Heart right ventricle (tissue), 16 donors: ENCODE data around the gene FBXO38. TPM values are rescaled to one million over a fixed set of nuclear protein-coding genes. Genes with fewer than 3 reads are reported as not detected.

Experiments used
- ATAC-seq, 8 donors: fragments of 200-7000 bp; cut with Tn5 transposase; one replicate each; pipeline ENCODE4 v1.9.1; 2020; ENCODE audit warnings: mild to moderate bottlenecking in 8 of 8, moderate library complexity in 8 of 8, moderate number of reproducible peaks in 1 of 8
- DNase-seq, 2 donors: peaks; one replicate each; pipeline ENCODE4 v3.0.0-alpha.2; 2020
- H3K27ac ChIP-seq, 10 donors: fragments of 200-600 bp; sonication (generic) in 2 of 10; one replicate each; pipeline versions ENCODE4 v1.5.0 to v1.8.0; 2020 to 2022; ENCODE audit warnings: mild to moderate bottlenecking in 3 of 10
- H3K27me3 ChIP-seq, 7 donors: fragments of 200-600 bp; one replicate each; pipeline ENCODE4 v1.8.0; 2021 to 2022; ENCODE audit warnings: mild to moderate bottlenecking in 2 of 7
- H3K36me3 ChIP-seq, 9 donors: fragments of 200-600 bp; sonication (generic) in 1 of 9; one replicate each; pipeline versions ENCODE4 v1.5.0 to v1.8.0; 2020 to 2022; ENCODE audit warnings: mild to moderate bottlenecking in 2 of 9
- H3K4me1 ChIP-seq, 9 donors: fragments of 200-600 bp; sonication (generic) in 1 of 9; one replicate each; pipeline versions ENCODE4 v1.5.0 to v1.8.0; 2020 to 2022; ENCODE audit warnings: mild to moderate bottlenecking in 4 of 9
- H3K4me3 ChIP-seq, 10 donors: fragments of 200-600 bp; sonication (generic) in 2 of 10; one replicate each; pipeline versions ENCODE4 v1.5.0 to v1.8.0; 2020 to 2022; ENCODE audit warnings: mild to moderate bottlenecking in 7 of 10, moderate library complexity in 2 of 10
- H3K9me3 ChIP-seq, 11 donors: fragments of 200-600 bp in 10 of 11; sonication (generic) in 2 of 11; one replicate each; pipeline versions ENCODE4 v1.5.0 to v1.8.0; 2013 to 2022; ENCODE audit warnings: mild to moderate bottlenecking in 2 of 11, control low read depth in 1 of 11, moderate library complexity in 1 of 11
- WGBS, 2 donors: extraction: QIAGEN DNeasy Blood & Tissue Kit; methylation state at CpG; one replicate each; pipeline ENCODE4 v1.1.7; 2013; ENCODE audit warnings: inconsistent platforms in 1 of 2; 5-methylcytosine and 5-hydroxymethylcytosine counted together
- intact Hi-C, 10 donors: fragments of 100-400 bp; cut with DNase I; formaldehyde crosslinking; loops; one replicate each; pipeline versions ENCODE4 v1.11.1 to v1.14.2; 2022
- polyA plus RNA-seq, 2 donors: library from polyadenylated mRNA; stranded (reverse); fragments of 200-250 nt; gene quantifications; one replicate each; pipeline ENCODE4 v1.2.3, GENCODE V29; 2013
- total RNA-seq, 10 donors: library from RNA; stranded (reverse); fragmentation: NEBNext Ultra II Directional in 3 of 10; extraction: Animal tissue kit (Norgen Biotek cat#: 25700) in 3 of 10; gene quantifications; one replicate each; pipeline versions ENCODE4 v1.2.1 to v1.2.4, GENCODE V29; 2021 to 2023
- TF ChIP-seq, protein P1 (sequence below), 9 donors: fragments of 200-600 bp; sonication (generic) in 2 of 9; IDR thresholded peaks; one replicate each; pipeline versions ENCODE4 v1.5.0 to v1.8.0; 2021 to 2022; ENCODE audit warnings: antibody characterized with exemption in 9 of 9, mild to moderate bottlenecking in 5 of 9, moderate library complexity in 1 of 9
- donor health status: Arrhythmogenic right ventricular cardiomyopathy.
- donor health status: ischemic (EF 13 %, LVEDD 7.1; RV severe dilation, severe dysfunction).
- donor health status: healthy with polysubstance abuse.
- donor health status: DM: no; HTN: yes; CAD: no.
- donor health status: DM: no; HTN: no; CAD: no.
- donor health status: ischemic (EF 25% LVEDD 6.9; RV normal size, moderate dysfunction).
- donor health status: ischemic (EF 25% LVEDD 5.7; RV mildly dilated, moderate dysfunction).
- donor health status: healthy.
- donor health status: DM: yes; HTN: yes; CAD: no.
- donor health status: Ischemic cardiomyopathy.
- donor health status: ischemic (EF 35%, LVEDD 5.7; RV mildly dilated, moderate dysfunction).
- donor health status: nonischemic (EF 11% LVEDD 7.7; RV severe dilation, severe dysfunction).
- donor health status: DM: yes; HTN: yes; CAD: no.
- donor health status: PGD.
- donor health status: ischemic (EF 29% LVEDD 5.4; RV normal size, mild dysfunction).
- donor health status: nonischemic (EF 23%, LVEDD 6.1; RV moderate dilation, normal function).

Gene FBXO38
- total and polyA plus RNA-seq, 12 donors = 10.2 to 66.4 (median 46.6) TPM

DNA sequence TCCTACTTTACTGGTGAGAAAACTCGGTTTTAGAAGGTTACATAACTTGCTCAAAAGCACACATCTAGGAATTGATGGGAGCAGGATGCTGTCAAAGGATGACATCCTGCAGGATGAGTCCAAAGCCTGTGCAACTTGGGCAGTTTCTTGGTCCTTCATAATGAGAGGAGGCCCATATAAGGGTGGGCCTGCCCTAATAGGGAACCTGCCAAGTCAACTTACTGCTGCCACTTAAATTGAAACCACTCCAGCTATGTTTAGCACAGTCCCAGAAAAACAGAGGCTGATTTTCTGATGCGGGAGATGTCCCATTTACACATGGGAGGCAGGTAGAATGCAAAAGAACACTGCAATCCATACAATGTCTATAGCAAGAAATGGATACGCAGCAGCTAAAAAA, 61.8 kb downstream of the FBXO38 start:
- H3K4me1 ChIP-seq = peaks cover 0 to 28% (median 3%) of the 10 kb centered on the region in 9 donors
- TF ChIP-seq, protein P1, sequence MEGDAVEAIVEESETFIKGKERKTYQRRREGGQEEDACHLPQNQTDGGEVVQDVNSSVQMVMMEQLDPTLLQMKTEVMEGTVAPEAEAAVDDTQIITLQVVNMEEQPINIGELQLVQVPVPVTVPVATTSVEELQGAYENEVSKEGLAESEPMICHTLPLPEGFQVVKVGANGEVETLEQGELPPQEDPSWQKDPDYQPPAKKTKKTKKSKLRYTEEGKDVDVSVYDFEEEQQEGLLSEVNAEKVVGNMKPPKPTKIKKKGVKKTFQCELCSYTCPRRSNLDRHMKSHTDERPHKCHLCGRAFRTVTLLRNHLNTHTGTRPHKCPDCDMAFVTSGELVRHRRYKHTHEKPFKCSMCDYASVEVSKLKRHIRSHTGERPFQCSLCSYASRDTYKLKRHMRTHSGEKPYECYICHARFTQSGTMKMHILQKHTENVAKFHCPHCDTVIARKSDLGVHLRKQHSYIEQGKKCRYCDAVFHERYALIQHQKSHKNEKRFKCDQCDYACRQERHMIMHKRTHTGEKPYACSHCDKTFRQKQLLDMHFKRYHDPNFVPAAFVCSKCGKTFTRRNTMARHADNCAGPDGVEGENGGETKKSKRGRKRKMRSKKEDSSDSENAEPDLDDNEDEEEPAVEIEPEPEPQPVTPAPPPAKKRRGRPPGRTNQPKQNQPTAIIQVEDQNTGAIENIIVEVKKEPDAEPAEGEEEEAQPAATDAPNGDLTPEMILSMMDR (IDR thresholded peaks at IDR 0.05) = no peak

GRCh38 chr5:148446611-148447010, 62.9 kb downstream of the FBXO38 start:
- Histone ChIP-seq H3K27ac (peak overlapping the region in 1 of 10 donors; percentile 2), H3K27me3 (no peaks in the 10 kb centered on the region), H3K4me3 (no peak overlapping the region), H3K9me3 (no peaks in the 10 kb centered on the region), H3K36me3 (peaks cover 0 to 28% (median 12%) of the 10 kb centered on the region in 9 donors), H3K4me1 (peaks cover 0 to 28% (median 3%) of the 10 kb centered on the region in 9 donors)
- DNase-seq = no peak
- intact Hi-C loops = loop anchor here in 7 of 10 donors (5.0 to 10.0 kb wide), 6 partner anchors 152 to 668 kb away; no protein-coding TSS in a partner anchor
- TF ChIP-seq, protein P1 (IDR thresholded peaks at IDR 0.05) = no peak
- WGBS, 2 donors = 65 to 82% methylated on average over 2 of the region's 2 CpGs
- ATAC-seq = no peak

More for the DNA sequence above, 61.8 kb downstream of the FBXO38 start:
- intact Hi-C loops = loop anchor here in 7 of 10 donors (2.0 to 10.0 kb wide), 9 partner anchors 151 to 669 kb away; no protein-coding TSS in a partner anchor
- 62 to 81% methylated on average over 3 of the region's 3 CpGs for WGBS, 2 donors
- H3K4me3 ChIP-seq = no peak overlapping the region
- H3K27ac ChIP-seq = no peak overlapping the region
- DNase-seq (no peak), ATAC-seq (peak in 7 of 8 donors; percentile 19 to 75 (median 59))
- H3K27me3 ChIP-seq = no peaks in the 10 kb centered on the region
- peaks cover 0 to 38% (median 22%) of the 10 kb centered on the region in 9 donors for H3K36me3 ChIP-seq
- H3K9me3 ChIP-seq = no peaks in the 10 kb centered on the region

GRCh38 chr5:148452499-148453193, 68.9 kb downstream of the FBXO38 start:
- peak; percentile 39 to 58 for DNase-seq
- H3K4me3 ChIP-seq = peak overlapping the region in 5 of 10 donors; percentile 0 to 27 (median 11)

GRCh38 chr5:148454576-148454975, 70.8 kb downstream of the FBXO38 start:
- WGBS, 2 donors = 51 to 54% methylated on average over 5 of the region's 5 CpGs
- no peaks in the 10 kb centered on the region for H3K9me3 ChIP-seq
- TF ChIP-seq, protein P1 (IDR thresholded peaks at IDR 0.05) = no peak
- intact Hi-C loops = no loop called here
- no peaks in the 10 kb centered on the region for H3K27me3 ChIP-seq
- H3K4me3 ChIP-seq = no peak overlapping the region
- peak overlapping the region; percentile 30 to 82 (median 72) for H3K27ac ChIP-seq
- no peaks in the 10 kb centered on the region for H3K36me3 ChIP-seq
- peaks cover 3 to 48% (median 21%) of the 10 kb centered on the region in 9 donors for H3K4me1 ChIP-seq
- peak in 1 of 2 donors; percentile 25 for DNase-seq
- peak in 6 of 8 donors; percentile 23 to 76 (median 54) for ATAC-seq

More at GRCh38 chr5:148452499-148453193, 68.9 kb downstream of the FBXO38 start:
- intact Hi-C loops = no loop called here
- peak; percentile 66 to 92 (median 82) for ATAC-seq
- Histone ChIP-seq H3K9me3 (no peaks in the 10 kb centered on the region), H3K36me3 (no peaks in the 10 kb centered on the region), H3K4me1 (peaks cover 3 to 43% (median 21%) of the 10 kb centered on the region in 9 donors), H3K27ac (peak overlapping the region; percentile 40 to 82 (median 74)), H3K27me3 (no peaks in the 10 kb centered on the region)
- WGBS, 2 donors = 45 to 49% methylated on average over 10 of the region's 10 CpGs
- TF ChIP-seq, protein P1 (IDR thresholded peaks at IDR 0.05) = no peak
